ENCODE results near the gene SFRP2.

SFRP2 gene

GRCh38 chr4:153782581-153782980 lies 6.3 kb downstream of the SFRP2 start:
- DNase-seq (ENCODE audit: low read depth in 1 of 2, low spot score in 1 of 2), result no peak
- Histone ChIP-seq H3K27me3 (ENCODE audit: insufficient read depth, poor library complexity, severe bottlenecking) (peaks cover 41% of the 10 kb centered on the region), H3K4me3 (replicated peaks; ENCODE audit: insufficient read depth, low read length) (no peak overlapping the region), H3K27ac (replicated peaks) (no peak overlapping the region)
- TF ChIP-seq GABPA (IDR thresholded peaks at IDR 0.05; ENCODE audit: low read depth) (no peak), REST (IDR thresholded peaks at IDR 0.05; ENCODE audit: insufficient replicate concordance, low read depth) (no peak), POLR2AphosphoS5 (IDR thresholded peaks at IDR 0.05; ENCODE audit: low read depth) (no peak), SPI1 (IDR thresholded peaks at IDR 0.05; ENCODE audit: borderline replicate concordance, low read depth) (no peak)

- no peak overlapping the region for H3K4me3 ChIP-seq (replicated peaks; ENCODE audit: insufficient read depth, low read length)
- H3K27ac ChIP-seq (replicated peaks), result no peak overlapping the region
- no peak for DNase-seq (ENCODE audit: low read depth in 1 of 2, low spot score in 1 of 2)
- TF ChIP-seq CTCF (IDR thresholded peaks at IDR 0.05; ENCODE audit: insufficient read depth, low read length), result no peak
- no peak for TF ChIP-seq GABPA (IDR thresholded peaks at IDR 0.05; ENCODE audit: low read depth)
- no peak for TF ChIP-seq REST (IDR thresholded peaks at IDR 0.05; ENCODE audit: insufficient replicate concordance, low read depth)
- no peak for TF ChIP-seq SPI1 (IDR thresholded peaks at IDR 0.05; ENCODE audit: borderline replicate concordance, low read depth)
- TF ChIP-seq POLR2AphosphoS5 (IDR thresholded peaks at IDR 0.05; ENCODE audit: low read depth), result no peak
- H3K27me3 ChIP-seq (ENCODE audit: insufficient read depth, poor library complexity, severe bottlenecking), result peaks cover 34% of the 10 kb centered on the region
These were observed 7.0 kb downstream of the SFRP2 start for GRCh38 chr4:153781717-153782416.

- DNase-seq (ENCODE audit: low read depth in 1 of 2, low spot score in 1 of 2), result no peak
- TF ChIP-seq POLR2AphosphoS5 (IDR thresholded peaks at IDR 0.05; ENCODE audit: low read depth) (no peak), CTCF (IDR thresholded peaks at IDR 0.05; ENCODE audit: insufficient read depth, low read length) (no peak), REST (IDR thresholded peaks at IDR 0.05; ENCODE audit: insufficient replicate concordance, low read depth) (no peak), GABPA (IDR thresholded peaks at IDR 0.05; ENCODE audit: low read depth) (no peak), SPI1 (IDR thresholded peaks at IDR 0.05; ENCODE audit: borderline replicate concordance, low read depth) (no peak)
- Histone ChIP-seq H3K27me3 (ENCODE audit: insufficient read depth, poor library complexity, severe bottlenecking) (peaks cover 30% of the 10 kb centered on the region), H3K27ac (replicated peaks) (no peak overlapping the region), H3K4me3 (replicated peaks; ENCODE audit: insufficient read depth, low read length) (no peak overlapping the region)
These were observed 7.6 kb downstream of the SFRP2 start for GRCh38 chr4:153781280-153781679.
